Measurements from ENCODE around the gene YKT6.

- TF ChIP-seq, protein P1, sequence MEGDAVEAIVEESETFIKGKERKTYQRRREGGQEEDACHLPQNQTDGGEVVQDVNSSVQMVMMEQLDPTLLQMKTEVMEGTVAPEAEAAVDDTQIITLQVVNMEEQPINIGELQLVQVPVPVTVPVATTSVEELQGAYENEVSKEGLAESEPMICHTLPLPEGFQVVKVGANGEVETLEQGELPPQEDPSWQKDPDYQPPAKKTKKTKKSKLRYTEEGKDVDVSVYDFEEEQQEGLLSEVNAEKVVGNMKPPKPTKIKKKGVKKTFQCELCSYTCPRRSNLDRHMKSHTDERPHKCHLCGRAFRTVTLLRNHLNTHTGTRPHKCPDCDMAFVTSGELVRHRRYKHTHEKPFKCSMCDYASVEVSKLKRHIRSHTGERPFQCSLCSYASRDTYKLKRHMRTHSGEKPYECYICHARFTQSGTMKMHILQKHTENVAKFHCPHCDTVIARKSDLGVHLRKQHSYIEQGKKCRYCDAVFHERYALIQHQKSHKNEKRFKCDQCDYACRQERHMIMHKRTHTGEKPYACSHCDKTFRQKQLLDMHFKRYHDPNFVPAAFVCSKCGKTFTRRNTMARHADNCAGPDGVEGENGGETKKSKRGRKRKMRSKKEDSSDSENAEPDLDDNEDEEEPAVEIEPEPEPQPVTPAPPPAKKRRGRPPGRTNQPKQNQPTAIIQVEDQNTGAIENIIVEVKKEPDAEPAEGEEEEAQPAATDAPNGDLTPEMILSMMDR (tag by site-specific recombination; IDR thresholded peaks at IDR 0.05): no peak
- TF ChIP-seq ZNF274 (IDR thresholded peaks at IDR 0.05; ENCODE audit: low read length): no peak
- TF ChIP-seq ZNF274 (tag by site-specific recombination; IDR thresholded peaks at IDR 0.05; ENCODE audit: borderline replicate concordance): no peak
- TF ChIP-seq KLF9 (tag by site-specific recombination; IDR thresholded peaks at IDR 0.05; ENCODE audit: low read depth): no peak
- TF ChIP-seq, protein P2, sequence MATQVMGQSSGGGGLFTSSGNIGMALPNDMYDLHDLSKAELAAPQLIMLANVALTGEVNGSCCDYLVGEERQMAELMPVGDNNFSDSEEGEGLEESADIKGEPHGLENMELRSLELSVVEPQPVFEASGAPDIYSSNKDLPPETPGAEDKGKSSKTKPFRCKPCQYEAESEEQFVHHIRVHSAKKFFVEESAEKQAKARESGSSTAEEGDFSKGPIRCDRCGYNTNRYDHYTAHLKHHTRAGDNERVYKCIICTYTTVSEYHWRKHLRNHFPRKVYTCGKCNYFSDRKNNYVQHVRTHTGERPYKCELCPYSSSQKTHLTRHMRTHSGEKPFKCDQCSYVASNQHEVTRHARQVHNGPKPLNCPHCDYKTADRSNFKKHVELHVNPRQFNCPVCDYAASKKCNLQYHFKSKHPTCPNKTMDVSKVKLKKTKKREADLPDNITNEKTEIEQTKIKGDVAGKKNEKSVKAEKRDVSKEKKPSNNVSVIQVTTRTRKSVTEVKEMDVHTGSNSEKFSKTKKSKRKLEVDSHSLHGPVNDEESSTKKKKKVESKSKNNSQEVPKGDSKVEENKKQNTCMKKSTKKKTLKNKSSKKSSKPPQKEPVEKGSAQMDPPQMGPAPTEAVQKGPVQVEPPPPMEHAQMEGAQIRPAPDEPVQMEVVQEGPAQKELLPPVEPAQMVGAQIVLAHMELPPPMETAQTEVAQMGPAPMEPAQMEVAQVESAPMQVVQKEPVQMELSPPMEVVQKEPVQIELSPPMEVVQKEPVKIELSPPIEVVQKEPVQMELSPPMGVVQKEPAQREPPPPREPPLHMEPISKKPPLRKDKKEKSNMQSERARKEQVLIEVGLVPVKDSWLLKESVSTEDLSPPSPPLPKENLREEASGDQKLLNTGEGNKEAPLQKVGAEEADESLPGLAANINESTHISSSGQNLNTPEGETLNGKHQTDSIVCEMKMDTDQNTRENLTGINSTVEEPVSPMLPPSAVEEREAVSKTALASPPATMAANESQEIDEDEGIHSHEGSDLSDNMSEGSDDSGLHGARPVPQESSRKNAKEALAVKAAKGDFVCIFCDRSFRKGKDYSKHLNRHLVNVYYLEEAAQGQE (tag by site-specific recombination; IDR thresholded peaks at IDR 0.05): no peak
- no peak for TF ChIP-seq ZNF707 (tag by site-specific recombination; IDR thresholded peaks at IDR 0.05)
- TF ChIP-seq ZNF701 (tag by site-specific recombination; IDR thresholded peaks at IDR 0.05): no peak
- no peak for TF ChIP-seq ZNF19 (tag by site-specific recombination; IDR thresholded peaks at IDR 0.05; ENCODE audit: low read depth)
- TF ChIP-seq, protein P3, sequence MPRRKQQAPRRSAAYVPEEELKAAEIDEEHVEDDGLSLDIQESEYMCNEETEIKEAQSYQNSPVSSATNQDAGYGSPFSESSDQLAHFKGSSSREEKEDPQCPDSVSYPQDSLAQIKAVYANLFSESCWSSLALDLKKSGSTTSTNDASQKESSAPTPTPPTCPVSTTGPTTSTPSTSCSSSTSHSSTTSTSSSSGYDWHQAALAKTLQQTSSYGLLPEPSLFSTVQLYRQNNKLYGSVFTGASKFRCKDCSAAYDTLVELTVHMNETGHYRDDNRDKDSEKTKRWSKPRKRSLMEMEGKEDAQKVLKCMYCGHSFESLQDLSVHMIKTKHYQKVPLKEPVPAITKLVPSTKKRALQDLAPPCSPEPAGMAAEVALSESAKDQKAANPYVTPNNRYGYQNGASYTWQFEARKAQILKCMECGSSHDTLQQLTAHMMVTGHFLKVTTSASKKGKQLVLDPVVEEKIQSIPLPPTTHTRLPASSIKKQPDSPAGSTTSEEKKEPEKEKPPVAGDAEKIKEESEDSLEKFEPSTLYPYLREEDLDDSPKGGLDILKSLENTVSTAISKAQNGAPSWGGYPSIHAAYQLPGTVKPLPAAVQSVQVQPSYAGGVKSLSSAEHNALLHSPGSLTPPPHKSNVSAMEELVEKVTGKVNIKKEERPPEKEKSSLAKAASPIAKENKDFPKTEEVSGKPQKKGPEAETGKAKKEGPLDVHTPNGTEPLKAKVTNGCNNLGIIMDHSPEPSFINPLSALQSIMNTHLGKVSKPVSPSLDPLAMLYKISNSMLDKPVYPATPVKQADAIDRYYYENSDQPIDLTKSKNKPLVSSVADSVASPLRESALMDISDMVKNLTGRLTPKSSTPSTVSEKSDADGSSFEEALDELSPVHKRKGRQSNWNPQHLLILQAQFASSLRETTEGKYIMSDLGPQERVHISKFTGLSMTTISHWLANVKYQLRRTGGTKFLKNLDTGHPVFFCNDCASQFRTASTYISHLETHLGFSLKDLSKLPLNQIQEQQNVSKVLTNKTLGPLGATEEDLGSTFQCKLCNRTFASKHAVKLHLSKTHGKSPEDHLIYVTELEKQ (tag by site-specific recombination; IDR thresholded peaks at IDR 0.05; ENCODE audit: borderline replicate concordance): no peak
- no peak for TF ChIP-seq ZNF510 (tag by site-specific recombination; IDR thresholded peaks at IDR 0.05; ENCODE audit: insufficient replicate concordance)
- no peak for TF ChIP-seq ZNF311 (tag by site-specific recombination; IDR thresholded peaks at IDR 0.05; ENCODE audit: borderline replicate concordance)
- TF ChIP-seq PATZ1 (tag by site-specific recombination; IDR thresholded peaks at IDR 0.05): no peak
- TF ChIP-seq, protein P4, sequence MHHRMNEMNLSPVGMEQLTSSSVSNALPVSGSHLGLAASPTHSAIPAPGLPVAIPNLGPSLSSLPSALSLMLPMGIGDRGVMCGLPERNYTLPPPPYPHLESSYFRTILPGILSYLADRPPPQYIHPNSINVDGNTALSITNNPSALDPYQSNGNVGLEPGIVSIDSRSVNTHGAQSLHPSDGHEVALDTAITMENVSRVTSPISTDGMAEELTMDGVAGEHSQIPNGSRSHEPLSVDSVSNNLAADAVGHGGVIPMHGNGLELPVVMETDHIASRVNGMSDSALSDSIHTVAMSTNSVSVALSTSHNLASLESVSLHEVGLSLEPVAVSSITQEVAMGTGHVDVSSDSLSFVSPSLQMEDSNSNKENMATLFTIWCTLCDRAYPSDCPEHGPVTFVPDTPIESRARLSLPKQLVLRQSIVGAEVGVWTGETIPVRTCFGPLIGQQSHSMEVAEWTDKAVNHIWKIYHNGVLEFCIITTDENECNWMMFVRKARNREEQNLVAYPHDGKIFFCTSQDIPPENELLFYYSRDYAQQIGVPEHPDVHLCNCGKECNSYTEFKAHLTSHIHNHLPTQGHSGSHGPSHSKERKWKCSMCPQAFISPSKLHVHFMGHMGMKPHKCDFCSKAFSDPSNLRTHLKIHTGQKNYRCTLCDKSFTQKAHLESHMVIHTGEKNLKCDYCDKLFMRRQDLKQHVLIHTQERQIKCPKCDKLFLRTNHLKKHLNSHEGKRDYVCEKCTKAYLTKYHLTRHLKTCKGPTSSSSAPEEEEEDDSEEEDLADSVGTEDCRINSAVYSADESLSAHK (tag by site-specific recombination; IDR thresholded peaks at IDR 0.05): no peak
These were observed 27.9 kb upstream of the YKT6 start for GRCh38 chr7:44172803-44173424.

All from HEK293 (cell line).